ENCODE results near the gene SRCAP. TPM values are rescaled to one million over a fixed set of nuclear protein-coding genes. Genes with fewer than 3 reads are reported as not detected.

The SRCAP gene
- total RNA-seq, 1 donor from 2014 or later: 10.0 TPM

GRCh38 chr16:30756781-30757100 is 57.8 kb downstream of the SRCAP start:
- Histone ChIP-seq H3K4me3 (ENCODE audit: low read depth, low read length) (no peak overlapping the region), H3K36me3 (ENCODE audit: control insufficient read depth, insufficient read depth, low read length) (peaks cover 9% of the 10 kb centered on the region), H3K27me3 (ENCODE audit: control insufficient read depth, insufficient read depth, low read length) (no peaks in the 10 kb centered on the region)
- no peak for DNase-seq (ENCODE audit: low read depth)
- FAIRE-seq: no peak
- TF ChIP-seq CTCF (IDR thresholded peaks at IDR 0.05; ENCODE audit: insufficient read depth, low read length, severe bottlenecking): no peak

- FAIRE-seq (no peak), DNase-seq (ENCODE audit: low read depth) (no peak)
- peaks cover 9% of the 10 kb centered on the region for H3K36me3 ChIP-seq (ENCODE audit: control insufficient read depth, insufficient read depth, low read length)
- TF ChIP-seq CTCF (IDR thresholded peaks at IDR 0.05; ENCODE audit: insufficient read depth, low read length, severe bottlenecking): no peak
- H3K27me3 ChIP-seq (ENCODE audit: control insufficient read depth, insufficient read depth, low read length): no peaks in the 10 kb centered on the region
- no peak overlapping the region for H3K4me3 ChIP-seq (ENCODE audit: low read depth, low read length)
These were observed 58.3 kb downstream of the SRCAP start for GRCh38 chr16:30757316-30757715.

- Histone ChIP-seq H3K27me3 (ENCODE audit: control insufficient read depth, insufficient read depth, low read length) (no peaks in the 10 kb centered on the region), H3K36me3 (ENCODE audit: control insufficient read depth, insufficient read depth, low read length) (peaks cover 10% of the 10 kb centered on the region), H3K4me3 (ENCODE audit: low read depth, low read length) (no peak overlapping the region)
- FAIRE-seq (no peak), DNase-seq (ENCODE audit: low read depth) (no peak)
- no peak for TF ChIP-seq CTCF (IDR thresholded peaks at IDR 0.05; ENCODE audit: insufficient read depth, low read length, severe bottlenecking)
These were observed 60.1 kb downstream of the SRCAP start for GRCh38 chr16:30758988-30759491.

- TF ChIP-seq CTCF (IDR thresholded peaks at IDR 0.05; ENCODE audit: insufficient read depth, low read length, severe bottlenecking): no peak
- no peak for DNase-seq (ENCODE audit: low read depth)
- Histone ChIP-seq H3K4me3 (ENCODE audit: low read depth, low read length) (no peak overlapping the region), H3K27me3 (ENCODE audit: control insufficient read depth, insufficient read depth, low read length) (no peaks in the 10 kb centered on the region), H3K36me3 (ENCODE audit: control insufficient read depth, insufficient read depth, low read length) (peaks cover 19% of the 10 kb centered on the region)
- FAIRE-seq: no peak
These were observed 61.1 kb downstream of the SRCAP start for GRCh38 chr16:30760001-30760559.

- no peak for TF ChIP-seq CTCF (IDR thresholded peaks at IDR 0.05; ENCODE audit: insufficient read depth, low read length, severe bottlenecking)
- no peaks in the 10 kb centered on the region for H3K27me3 ChIP-seq (ENCODE audit: control insufficient read depth, insufficient read depth, low read length)
- FAIRE-seq: no peak
- peaks cover 23% of the 10 kb centered on the region for H3K36me3 ChIP-seq (ENCODE audit: control insufficient read depth, insufficient read depth, low read length)
- H3K4me3 ChIP-seq (ENCODE audit: low read depth, low read length): peak overlapping the region; percentile 71
- no peak for DNase-seq (ENCODE audit: low read depth)
These were observed 61.8 kb downstream of the SRCAP start for GRCh38 chr16:30760577-30761426.
